ENCODE data around the gene COL9A1. TPM values are rescaled to one million over a fixed set of nuclear protein-coding genes. Genes with fewer than 3 reads are reported as not detected.

Gene COL9A1
- total RNA-seq, 4 donors from 2014 or later, result 0.66 to 2.3 (median 1.2) TPM; not detected in 1

- no peak for TF ChIP-seq EP300 (IDR thresholded peaks at IDR 0.05)
- TF ChIP-seq POLR2A (IDR thresholded peaks at IDR 0.05), result no peak
- TF ChIP-seq CTCF (IDR thresholded peaks at IDR 0.05), result no peak
These were observed 121.8 kb downstream of the COL9A1 start for GRCh38 chr6:70180901-70181599.

GRCh38 chr6:70180183-70180900, 122.5 kb downstream of the COL9A1 start:
- Histone ChIP-seq H3K27ac (no peak overlapping the region), H3K9me3 (no peaks in the 10 kb centered on the region), H3K4me3 (no peak overlapping the region), H3K4me1 (no peaks in the 10 kb centered on the region), H3K36me3 (no peaks in the 10 kb centered on the region), H3K27me3 (no peaks in the 10 kb centered on the region)
- 77 to 95% methylated on average over 2 of the region's 2 CpGs for WGBS, 2 donors
- no peak for DNase-seq (ENCODE audit: low spot score in 2 of 2)
- TF ChIP-seq EP300 (IDR thresholded peaks at IDR 0.05) (no peak), POLR2A (IDR thresholded peaks at IDR 0.05) (no peak), CTCF (IDR thresholded peaks at IDR 0.05) (no peak)

More at GRCh38 chr6:70180901-70181599, 121.8 kb downstream of the COL9A1 start:
- H3K27ac ChIP-seq, result no peak overlapping the region
- H3K36me3 ChIP-seq, result no peaks in the 10 kb centered on the region
- no peaks in the 10 kb centered on the region for H3K27me3 ChIP-seq
- 33 to 42% methylated on average over 1 of the region's 1 CpG for WGBS, 2 donors
- H3K4me1 ChIP-seq, result no peaks in the 10 kb centered on the region
- H3K4me3 ChIP-seq, result no peak overlapping the region
- no peaks in the 10 kb centered on the region for H3K9me3 ChIP-seq
- DNase-seq (ENCODE audit: low spot score in 2 of 2), result no peak

- TF ChIP-seq EP300 (IDR thresholded peaks at IDR 0.05) (no peak), CTCF (IDR thresholded peaks at IDR 0.05) (no peak), POLR2A (IDR thresholded peaks at IDR 0.05) (no peak)
- Histone ChIP-seq H3K27ac (no peak overlapping the region), H3K9me3 (no peaks in the 10 kb centered on the region), H3K36me3 (no peaks in the 10 kb centered on the region), H3K27me3 (no peaks in the 10 kb centered on the region), H3K4me1 (no peaks in the 10 kb centered on the region), H3K4me3 (no peak overlapping the region)
- DNase-seq (ENCODE audit: low spot score in 2 of 2), result no peak
- WGBS, 2 donors, result 85 to 87% methylated on average over 3 of the region's 3 CpGs
These were observed 125.9 kb downstream of the COL9A1 start for GRCh38 chr6:70176842-70177550.

- H3K9me3 ChIP-seq, result no peaks in the 10 kb centered on the region
- WGBS, 2 donors, result 75 to 77% methylated on average over 2 of the region's 2 CpGs
- H3K27ac ChIP-seq, result no peak overlapping the region
- no peak for DNase-seq (ENCODE audit: low spot score in 2 of 2)
- no peaks in the 10 kb centered on the region for H3K36me3 ChIP-seq
- TF ChIP-seq CTCF (IDR thresholded peaks at IDR 0.05) (no peak), POLR2A (IDR thresholded peaks at IDR 0.05) (no peak), EP300 (IDR thresholded peaks at IDR 0.05) (no peak)
- no peaks in the 10 kb centered on the region for H3K4me1 ChIP-seq
- no peak overlapping the region for H3K4me3 ChIP-seq
- no peaks in the 10 kb centered on the region for H3K27me3 ChIP-seq
These were observed 127.1 kb downstream of the COL9A1 start for GRCh38 chr6:70175770-70176169.

GRCh38 chr6:70172252-70172651, 130.6 kb downstream of the COL9A1 start:
- no peaks in the 10 kb centered on the region for H3K36me3 ChIP-seq
- no peak overlapping the region for H3K27ac ChIP-seq
- H3K4me3 ChIP-seq, result no peak overlapping the region
- no peaks in the 10 kb centered on the region for H3K27me3 ChIP-seq
- no peaks in the 10 kb centered on the region for H3K9me3 ChIP-seq
- TF ChIP-seq CTCF (IDR thresholded peaks at IDR 0.05) (no peak), EP300 (IDR thresholded peaks at IDR 0.05) (no peak), POLR2A (IDR thresholded peaks at IDR 0.05) (no peak)
- no peaks in the 10 kb centered on the region for H3K4me1 ChIP-seq
- DNase-seq (ENCODE audit: low spot score in 2 of 2), result no peak
- WGBS, 2 donors, result 49 to 58% methylated on average over 2 of the region's 2 CpGs

Measured in tibial nerve (tissue), 4 donors.